ENCODE measurements around the gene PDE4D. TPM values are rescaled to one million over a fixed set of nuclear protein-coding genes. Genes with fewer than 3 reads are reported as not detected.

Gene PDE4D
- total and polyA plus RNA-seq, 2 donors (not counting 3 experiments of a cell fraction or from before 2014, with no cell fraction given): 34.5 to 51.2 TPM

- H3K4me2 ChIP-seq (ENCODE audit: insufficient read depth, low read length): no peak overlapping the region
- no peak overlapping the region for H3K9ac ChIP-seq (replicated peaks; ENCODE audit: extremely low read depth, insufficient read depth, low read length)
- DNase-seq (ENCODE audit: low read depth, low spot score) (peak; percentile 16), FAIRE-seq (peak; percentile 66)
- dilution Hi-C loops (cut with MboI; ENCODE audit: extremely low pct_ligation_motif_present, low sequenced_read_pairs): no loop called here
- no peaks in the 10 kb centered on the region for H3K9me1 ChIP-seq (replicated peaks; ENCODE audit: control insufficient read depth, extremely low read depth, insufficient read depth, low read length)
- H3K36me3 ChIP-seq (ENCODE audit: control insufficient read depth in 2 of 2, extremely low read depth in 1 of 2, insufficient read depth in 2 of 2, low read length in 2 of 2): no peaks in the 10 kb centered on the region
- ChIA-PET POLR2A (no interaction called here), CTCF (interaction anchor here (1.0 to 1.7 kb wide), 2 partner anchors 8 to 85 kb away, joined by 3 to 6 read pairs; no protein-coding TSS in a partner anchor)
- TF ChIP-seq FOS (IDR thresholded peaks at IDR 0.05; ENCODE audit: borderline replicate concordance, insufficient read depth, low read length) (peak; percentile 63), JUN (IDR thresholded peaks at IDR 0.05; ENCODE audit: borderline replicate concordance, insufficient read depth, insufficient read length, low read depth) (peak; percentile 29), GATA2 (IDR thresholded peaks at IDR 0.05; ENCODE audit: insufficient read depth, insufficient read length, low read depth, low read length) (no peak), MYC (IDR thresholded peaks at IDR 0.05; ENCODE audit: low read depth, low read length) (no peak), POLR2AphosphoS5 (IDR thresholded peaks at IDR 0.05; ENCODE audit: insufficient read depth, low read depth, low read length) (no peak), MAX (IDR thresholded peaks at IDR 0.05; ENCODE audit: insufficient read depth, insufficient read length) (no peak), EZH2 (IDR thresholded peaks at IDR 0.05; ENCODE audit: borderline replicate concordance, low read depth, low read length, severe bottlenecking) (no peak)
- TF ChIP-seq, protein P1, sequence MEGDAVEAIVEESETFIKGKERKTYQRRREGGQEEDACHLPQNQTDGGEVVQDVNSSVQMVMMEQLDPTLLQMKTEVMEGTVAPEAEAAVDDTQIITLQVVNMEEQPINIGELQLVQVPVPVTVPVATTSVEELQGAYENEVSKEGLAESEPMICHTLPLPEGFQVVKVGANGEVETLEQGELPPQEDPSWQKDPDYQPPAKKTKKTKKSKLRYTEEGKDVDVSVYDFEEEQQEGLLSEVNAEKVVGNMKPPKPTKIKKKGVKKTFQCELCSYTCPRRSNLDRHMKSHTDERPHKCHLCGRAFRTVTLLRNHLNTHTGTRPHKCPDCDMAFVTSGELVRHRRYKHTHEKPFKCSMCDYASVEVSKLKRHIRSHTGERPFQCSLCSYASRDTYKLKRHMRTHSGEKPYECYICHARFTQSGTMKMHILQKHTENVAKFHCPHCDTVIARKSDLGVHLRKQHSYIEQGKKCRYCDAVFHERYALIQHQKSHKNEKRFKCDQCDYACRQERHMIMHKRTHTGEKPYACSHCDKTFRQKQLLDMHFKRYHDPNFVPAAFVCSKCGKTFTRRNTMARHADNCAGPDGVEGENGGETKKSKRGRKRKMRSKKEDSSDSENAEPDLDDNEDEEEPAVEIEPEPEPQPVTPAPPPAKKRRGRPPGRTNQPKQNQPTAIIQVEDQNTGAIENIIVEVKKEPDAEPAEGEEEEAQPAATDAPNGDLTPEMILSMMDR (IDR thresholded peaks at IDR 0.05; ENCODE audit: extremely low read depth in 1 of 2, insufficient read depth in 1 of 2, low read depth in 1 of 2, low read length in 2 of 2): no peak
- no peaks in the 10 kb centered on the region for H4K20me1 ChIP-seq (replicated peaks; ENCODE audit: control insufficient read depth, extremely low read depth, insufficient read depth, low read length)
- H3K27me3 ChIP-seq (ENCODE audit: control insufficient read depth in 2 of 2, insufficient read depth in 2 of 2, low read length in 2 of 2): no peaks in the 10 kb centered on the region
- no peaks in the 10 kb centered on the region for H3K9me3 ChIP-seq (replicated peaks; ENCODE audit: control insufficient read depth, insufficient read depth, low read length)
- no peak overlapping the region for H3K4me3 ChIP-seq (replicated peaks in 1 of 3; ENCODE audit: insufficient read depth in 1 of 3, low read depth in 1 of 3, low read length in 3 of 3)
- peaks cover 20% of the 10 kb centered on the region for H3K4me1 ChIP-seq (ENCODE audit: control insufficient read depth, extremely low read depth, insufficient read depth, low read length)
- intact Hi-C loops (cut with micrococcal nuclease): loop anchor here (5.0 kb wide), 2 partner anchors 73 to 82 kb away; no protein-coding TSS in a partner anchor
- H2AFZ ChIP-seq (ENCODE audit: low read depth, low read length): no peak overlapping the region
- H3K79me2 ChIP-seq (ENCODE audit: control insufficient read depth, insufficient read depth, low read length): no peaks in the 10 kb centered on the region
- no peak overlapping the region for H3K27ac ChIP-seq (ENCODE audit: insufficient read depth, low read depth, low read length)
- no TSS peak for BruUV-seq (replicated peaks)
Observed at GRCh38 chr5:59588922-59589321, 304.6 kb downstream of the PDE4D start.

Data from endothelial cell of umbilical vein (primary cell).